Prostate gland (tissue), 2 donors: Measurements from ENCODE around the gene CXCL11. TPM values are rescaled to one million over a fixed set of nuclear protein-coding genes. Genes with fewer than 3 reads are reported as not detected.

Experiments
- DNase-seq: peaks from one replicate; pipeline ENCODE4 v3.0.0-alpha.2; 2019; ENCODE audit warnings: low spot score
- H3K27ac ChIP-seq, 2 donors: fragments of 200-600 bp; sonication (generic); 2 replicates each; pipeline ENCODE4 v1.5.1; 2017 to 2019
- H3K27me3 ChIP-seq: fragments of 200-600 bp; sonication (generic); replicated peaks from 2 replicates; pipeline ENCODE4 v1.5.1; 2019; ENCODE audit not compliant: insufficient read depth
- H3K36me3 ChIP-seq, 2 donors: fragments of 200-600 bp; sonication (generic); 1 replicate in 1 of 2; 2 replicates in 1 of 2; pipeline versions ENCODE4 v1.5.1 to v1.8.1; 2017 to 2019
- H3K4me1 ChIP-seq: fragments of 200-600 bp; sonication (generic); replicated peaks from 2 replicates; pipeline ENCODE4 v1.5.1; 2019
- H3K4me3 ChIP-seq, 2 donors: fragments of 200-600 bp; sonication (generic); 2 replicates each; pipeline ENCODE4 v1.5.1; 2017 to 2019
- H3K9me3 ChIP-seq: fragments of 200-600 bp; sonication (generic); 2 replicates; pipeline ENCODE4 v1.5.1; 2017
- POLR2A ChIP-seq: fragments of 450-650 bp; IDR thresholded peaks from one replicate; pipeline ENCODE4 v1.6.1; 2016; ENCODE audit warnings: antibody characterized with exemption, mild to moderate bottlenecking
- POLR2AphosphoS5 ChIP-seq: sonication (generic); formaldehyde crosslinking; IDR thresholded peaks from one replicate; pipeline ENCODE4 v1.6.1; 2017; ENCODE audit warnings: antibody characterized with exemption
- WGBS: methylation state at CpG from one replicate; pipeline ENCODE4 v1.1.5; 2018; 5-methylcytosine and 5-hydroxymethylcytosine counted together
- intact Hi-C: fragments of 100-400 bp; cut with DNase I; formaldehyde crosslinking; loops from one replicate; pipeline ENCODE4 v1.14.2; 2022
- total RNA-seq, 2 donors: library from RNA; depleted of rRNA; stranded (reverse); fragments of >200 nt; gene quantifications; one replicate each; pipeline ENCODE4 v1.1.0, GENCODE V29; 2016
- TF ChIP-seq, protein P1 (sequence below), 4 experiments: fragments of 200-600 bp in 2 of 4; fragments of 450-650 bp in 2 of 4; sonication (generic) in 2 of 4; IDR thresholded peaks; 1 replicate in 3 of 4; 2 replicates in 1 of 4; pipeline ENCODE4 v1.5.1; 2016 to 2019; ENCODE audit warnings: antibody characterized with exemption in 4 of 4, mild to moderate bottlenecking in 2 of 4, moderate library complexity in 2 of 4

Gene CXCL11
- total RNA-seq, 2 donors from 2014 or later: 0.23 TPM; not detected in 1

DNA sequence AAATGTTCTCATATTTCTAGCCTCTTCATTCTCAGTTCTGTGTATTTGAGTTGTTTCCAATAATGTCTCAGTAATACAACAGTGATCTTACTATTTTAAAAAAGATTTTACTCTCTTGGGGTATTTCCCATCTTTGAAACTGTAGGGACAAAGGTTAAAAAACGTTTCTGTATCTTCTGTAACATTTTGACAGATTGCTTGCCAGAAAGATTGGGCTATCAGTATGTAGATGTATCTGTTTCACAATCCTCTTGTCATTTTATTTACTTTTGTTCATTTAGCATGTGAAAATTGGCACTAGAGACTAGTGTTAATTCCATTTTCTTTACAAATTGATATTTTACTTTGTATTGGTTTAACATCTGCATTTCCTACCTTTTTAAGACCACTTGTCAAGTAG lies 22.3 kb downstream of the CXCL11 start:
- intact Hi-C loops: no loop called here
- TF ChIP-seq, protein P1, sequence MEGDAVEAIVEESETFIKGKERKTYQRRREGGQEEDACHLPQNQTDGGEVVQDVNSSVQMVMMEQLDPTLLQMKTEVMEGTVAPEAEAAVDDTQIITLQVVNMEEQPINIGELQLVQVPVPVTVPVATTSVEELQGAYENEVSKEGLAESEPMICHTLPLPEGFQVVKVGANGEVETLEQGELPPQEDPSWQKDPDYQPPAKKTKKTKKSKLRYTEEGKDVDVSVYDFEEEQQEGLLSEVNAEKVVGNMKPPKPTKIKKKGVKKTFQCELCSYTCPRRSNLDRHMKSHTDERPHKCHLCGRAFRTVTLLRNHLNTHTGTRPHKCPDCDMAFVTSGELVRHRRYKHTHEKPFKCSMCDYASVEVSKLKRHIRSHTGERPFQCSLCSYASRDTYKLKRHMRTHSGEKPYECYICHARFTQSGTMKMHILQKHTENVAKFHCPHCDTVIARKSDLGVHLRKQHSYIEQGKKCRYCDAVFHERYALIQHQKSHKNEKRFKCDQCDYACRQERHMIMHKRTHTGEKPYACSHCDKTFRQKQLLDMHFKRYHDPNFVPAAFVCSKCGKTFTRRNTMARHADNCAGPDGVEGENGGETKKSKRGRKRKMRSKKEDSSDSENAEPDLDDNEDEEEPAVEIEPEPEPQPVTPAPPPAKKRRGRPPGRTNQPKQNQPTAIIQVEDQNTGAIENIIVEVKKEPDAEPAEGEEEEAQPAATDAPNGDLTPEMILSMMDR (IDR thresholded peaks at IDR 0.05): no peak
- no peak for TF ChIP-seq POLR2A
- TF ChIP-seq POLR2AphosphoS5: no peak
- Histone ChIP-seq H3K27me3 (no peaks in the 10 kb centered on the region), H3K4me3 (no peak overlapping the region), H3K9me3 (no peaks in the 10 kb centered on the region), H3K4me1 (peaks cover 5% of the 10 kb centered on the region), H3K27ac (no peak overlapping the region), H3K36me3 (no peaks in the 10 kb centered on the region)
- DNase-seq: no peak
- 3% methylated on average over 1 of the region's 1 CpG for WGBS

DNA sequence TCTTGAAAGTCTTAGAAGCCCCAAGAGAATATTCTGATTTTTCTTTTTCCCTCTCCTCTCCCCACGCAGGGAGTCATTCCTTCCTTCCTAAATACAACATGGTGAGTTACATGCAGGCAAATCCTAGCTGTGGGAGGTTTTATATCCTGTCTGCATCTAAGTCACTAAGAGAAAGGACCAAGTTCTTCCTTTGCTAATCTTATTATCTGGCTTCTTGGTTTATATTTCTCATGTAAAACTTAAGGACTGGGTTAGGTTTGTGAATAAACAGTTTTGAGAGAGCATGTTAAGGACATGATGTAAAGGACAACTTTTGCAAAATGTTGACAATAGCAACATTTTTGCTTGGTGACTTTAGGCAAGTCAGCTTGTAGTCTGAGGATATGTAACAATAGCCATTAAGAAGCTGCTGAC lies 23.5 kb downstream of the CXCL11 start:
- no peaks in the 10 kb centered on the region for H3K36me3 ChIP-seq
- TF ChIP-seq, protein P1 (IDR thresholded peaks at IDR 0.05): no peak
- TF ChIP-seq POLR2AphosphoS5 (no peak), POLR2A (no peak)
- 63% methylated on average over 1 of the region's 1 CpG for WGBS
- peaks cover 5% of the 10 kb centered on the region for H3K4me1 ChIP-seq
- intact Hi-C loops: no loop called here
- H3K9me3 ChIP-seq: no peaks in the 10 kb centered on the region
- no peak for DNase-seq
- H3K4me3 ChIP-seq: no peak overlapping the region
- H3K27ac ChIP-seq: peak overlapping the region in 1 of 2 donors; percentile 53
- H3K27me3 ChIP-seq: no peaks in the 10 kb centered on the region

DNA sequence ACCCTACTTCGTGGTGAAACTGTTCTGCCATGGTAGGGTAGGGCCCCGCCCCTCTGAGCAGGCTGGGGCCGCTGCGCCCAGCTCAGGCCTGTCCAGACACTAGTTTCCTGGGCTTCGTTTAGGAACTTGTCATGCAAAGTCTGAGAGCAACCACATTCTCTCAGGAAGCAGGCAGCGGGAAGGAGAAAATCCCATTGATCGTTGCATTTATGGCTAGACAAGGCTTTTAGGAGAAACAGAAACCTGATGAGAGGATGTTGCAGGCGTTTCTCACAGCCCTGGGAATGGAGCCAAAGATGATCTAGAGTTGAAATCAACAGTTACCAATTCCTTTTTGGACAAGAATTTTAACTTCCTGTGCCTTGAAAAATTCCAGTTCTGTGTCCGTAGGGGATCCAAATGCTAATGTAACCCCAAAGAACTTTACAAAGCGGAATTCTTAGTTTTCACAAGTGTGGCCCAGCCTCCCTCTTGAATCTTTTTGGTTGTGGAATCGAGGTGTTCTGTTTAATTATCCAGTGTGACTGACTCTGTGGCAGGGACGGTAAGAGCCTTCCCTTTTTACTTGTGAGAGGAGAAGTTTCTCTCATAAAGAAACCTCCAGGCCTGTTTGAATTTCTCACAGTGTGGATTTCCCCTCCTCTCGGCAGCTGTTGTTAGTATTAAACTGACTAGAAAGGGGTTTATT lies 24.0 kb downstream of the CXCL11 start:
- no peaks in the 10 kb centered on the region for H3K9me3 ChIP-seq
- H3K4me1 ChIP-seq: peaks cover 5% of the 10 kb centered on the region
- WGBS: 27% methylated on average over 13 of the region's 13 CpGs
- H3K27ac ChIP-seq: peak overlapping the region in 1 of 2 donors; percentile 53
- no peak overlapping the region for H3K4me3 ChIP-seq
- TF ChIP-seq, protein P1 (IDR thresholded peaks at IDR 0.05): no peak
- no peak for TF ChIP-seq POLR2AphosphoS5
- no peak for TF ChIP-seq POLR2A
- H3K36me3 ChIP-seq: no peaks in the 10 kb centered on the region
- no peaks in the 10 kb centered on the region for H3K27me3 ChIP-seq
- no peak for DNase-seq
- intact Hi-C loops: no loop called here

DNA sequence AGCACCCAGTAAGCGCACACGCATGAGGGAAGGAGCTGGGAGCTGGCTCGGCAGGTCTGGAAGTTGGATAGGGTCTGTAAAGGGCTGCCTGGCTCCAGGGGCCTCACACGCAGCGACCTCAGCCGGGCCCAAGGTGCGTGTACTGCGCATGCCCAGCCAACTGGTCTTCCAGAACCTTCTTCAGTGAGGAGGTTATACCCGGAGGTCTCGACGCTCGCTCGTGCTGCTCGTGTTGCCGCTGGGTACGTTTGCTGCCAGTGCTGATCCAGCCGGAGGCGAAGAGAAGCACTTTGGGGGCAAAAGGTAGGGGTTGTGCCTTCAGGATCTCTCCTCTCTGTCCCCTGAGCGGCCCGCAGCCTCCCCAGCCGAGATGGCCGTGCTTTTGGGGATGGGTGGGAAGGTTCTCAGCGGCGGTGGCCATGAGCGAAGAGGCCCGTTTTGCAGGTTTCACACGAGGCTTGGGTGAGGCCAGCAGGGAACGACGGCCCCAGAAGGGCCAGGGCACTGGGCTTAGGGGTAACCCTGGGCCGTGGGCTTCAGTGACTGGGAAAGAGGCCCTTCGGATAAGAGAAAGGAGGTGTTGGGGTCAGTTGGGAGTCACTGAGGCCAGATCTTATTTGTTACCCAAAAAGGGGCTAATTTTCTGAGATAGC lies 24.7 kb downstream of the CXCL11 start:
- H3K4me3 ChIP-seq: no peak overlapping the region
- no peak for DNase-seq
- peak overlapping the region in 1 of 2 donors; percentile 53 for H3K27ac ChIP-seq

More for the DNA sequence above, 24.7 kb downstream of the CXCL11 start:
- intact Hi-C loops: no loop called here
- no peaks in the 10 kb centered on the region for H3K27me3 ChIP-seq
- 97% methylated on average over 31 of the region's 31 CpGs for WGBS
- H3K4me1 ChIP-seq: peaks cover 5% of the 10 kb centered on the region
- no peaks in the 10 kb centered on the region for H3K36me3 ChIP-seq
- TF ChIP-seq, protein P1 (IDR thresholded peaks at IDR 0.05): no peak
- TF ChIP-seq POLR2A: no peak
- TF ChIP-seq POLR2AphosphoS5: no peak
- no peaks in the 10 kb centered on the region for H3K9me3 ChIP-seq
